Measurements from ENCODE around the gene DPY30.

The DPY30 gene

GRCh38 chr2:32009516-32010256, 29.9 kb downstream of the DPY30 start:
- Histone ChIP-seq H3K9me3 (ENCODE audit: insufficient read depth, low read length) (no peaks in the 10 kb centered on the region), H3K4me2 (ENCODE audit: low read depth, low read length, poor library complexity, severe bottlenecking) (peak overlapping the region; percentile 98), H3K27me3 (ENCODE audit: low read length) (no peaks in the 10 kb centered on the region), H3K4me3 (ENCODE audit: insufficient read depth, low read length, poor library complexity, severe bottlenecking) (peak overlapping the region; percentile 93), H3K79me2 (ENCODE audit: insufficient read depth, low read length) (peaks cover 50% of the 10 kb centered on the region), H4K20me1 (ENCODE audit: low read depth, low read length) (peaks cover 24% of the 10 kb centered on the region; the same call in 1 of the 2 replicates), H3K36me3 (ENCODE audit: low read length) (no peaks in the 10 kb centered on the region), H3F3A (ENCODE audit: insufficient read depth) (peaks cover 19% of the 10 kb centered on the region), H3K9me2 (replicated peaks; ENCODE audit: insufficient read depth, low read length) (no peaks in the 10 kb centered on the region), H3K9ac (ENCODE audit: low read length) (peak overlapping the region; percentile 93), H2AFZ (ENCODE audit: low read depth, low read length, severe bottlenecking) (peak overlapping the region; percentile 16), H3K27ac (ENCODE audit: low read depth, low read length) (peak overlapping the region; percentile 99)
- TF ChIP-seq EZH2phosphoT487 (conservative IDR thresholded peaks at IDR 0.05; ENCODE audit: low read length), result no peak
- no peak for TF ChIP-seq CTCF (IDR thresholded peaks at IDR 0.05; ENCODE audit: insufficient read depth, low read length, poor library complexity, severe bottlenecking)

- Histone ChIP-seq H3K27ac (ENCODE audit: low read depth, low read length) (peak overlapping the region; percentile 85), H4K20me1 (ENCODE audit: low read depth, low read length) (peaks cover 30% of the 10 kb centered on the region; the same call in 1 of the 2 replicates), H3K9me2 (replicated peaks; ENCODE audit: insufficient read depth, low read length) (no peaks in the 10 kb centered on the region), H3K9me3 (ENCODE audit: insufficient read depth, low read length) (no peaks in the 10 kb centered on the region), H3K79me2 (ENCODE audit: insufficient read depth, low read length) (peaks cover 58% of the 10 kb centered on the region), H3K4me3 (ENCODE audit: insufficient read depth, low read length, poor library complexity, severe bottlenecking) (peak overlapping the region; percentile 93), H3K4me2 (ENCODE audit: low read depth, low read length, poor library complexity, severe bottlenecking) (peak overlapping the region; percentile 98), H3K9ac (ENCODE audit: low read length) (peak overlapping the region; percentile 93), H3F3A (ENCODE audit: insufficient read depth) (peaks cover 23% of the 10 kb centered on the region), H3K36me3 (ENCODE audit: low read length) (no peaks in the 10 kb centered on the region), H2AFZ (ENCODE audit: low read depth, low read length, severe bottlenecking) (peak overlapping the region; percentile 16), H3K27me3 (ENCODE audit: low read length) (no peaks in the 10 kb centered on the region)
- TF ChIP-seq EZH2phosphoT487 (conservative IDR thresholded peaks at IDR 0.05; ENCODE audit: low read length) (no peak), CTCF (IDR thresholded peaks at IDR 0.05; ENCODE audit: insufficient read depth, low read length, poor library complexity, severe bottlenecking) (no peak)
Measured at GRCh38 chr2:32008805-32009515, 30.6 kb downstream of the DPY30 start.

DNA sequence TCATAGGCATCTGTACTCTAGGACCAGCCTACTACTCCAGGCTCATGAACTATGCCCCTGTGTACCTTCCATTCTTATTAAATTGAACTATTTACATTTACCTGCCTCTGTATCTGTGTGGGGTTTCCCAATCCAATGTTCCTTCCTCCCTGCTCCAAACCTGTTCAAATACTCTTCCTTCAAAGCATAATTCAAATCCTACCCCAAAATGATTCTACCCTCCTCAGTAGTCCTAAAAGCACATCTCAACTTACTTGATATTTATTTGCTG, 32.5 kb downstream of the DPY30 start:
- Histone ChIP-seq H3F3A (ENCODE audit: insufficient read depth) (peaks cover 18% of the 10 kb centered on the region), H2AFZ (ENCODE audit: low read depth, low read length, severe bottlenecking) (no peak overlapping the region), H3K9me3 (ENCODE audit: insufficient read depth, low read length) (no peaks in the 10 kb centered on the region), H3K79me2 (ENCODE audit: insufficient read depth, low read length) (peaks cover 76% of the 10 kb centered on the region), H3K27me3 (ENCODE audit: low read length) (no peaks in the 10 kb centered on the region), H4K20me1 (ENCODE audit: low read depth, low read length) (peaks cover 31% of the 10 kb centered on the region; the same call in 1 of the 2 replicates), H3K4me2 (ENCODE audit: low read depth, low read length, poor library complexity, severe bottlenecking) (peak overlapping the region; percentile 98), H3K36me3 (ENCODE audit: low read length) (peaks cover 2% of the 10 kb centered on the region; the same call in 1 of the 2 replicates), H3K4me3 (ENCODE audit: insufficient read depth, low read length, poor library complexity, severe bottlenecking) (no peak overlapping the region), H3K9me2 (replicated peaks; ENCODE audit: insufficient read depth, low read length) (no peaks in the 10 kb centered on the region), H3K9ac (ENCODE audit: low read length) (no peak overlapping the region), H3K27ac (ENCODE audit: low read depth, low read length) (no peak overlapping the region)
- TF ChIP-seq EZH2phosphoT487 (conservative IDR thresholded peaks at IDR 0.05; ENCODE audit: low read length), result no peak
- TF ChIP-seq CTCF (IDR thresholded peaks at IDR 0.05; ENCODE audit: insufficient read depth, low read length, poor library complexity, severe bottlenecking), result no peak

Data from SU-DHL-6 (cell line).